Measurements from ENCODE around the gene TGFBR3. TPM values are rescaled to one million over a fixed set of nuclear protein-coding genes. Genes with fewer than 3 reads are reported as not detected.
A peak's percentile ranks its signal among the peaks of the same experiment; 100 is the strongest.

Gene TGFBR3
- total and polyA plus RNA-seq, 2 experiments from 2014 or later = 16.2 to 26.5 TPM

DNA sequence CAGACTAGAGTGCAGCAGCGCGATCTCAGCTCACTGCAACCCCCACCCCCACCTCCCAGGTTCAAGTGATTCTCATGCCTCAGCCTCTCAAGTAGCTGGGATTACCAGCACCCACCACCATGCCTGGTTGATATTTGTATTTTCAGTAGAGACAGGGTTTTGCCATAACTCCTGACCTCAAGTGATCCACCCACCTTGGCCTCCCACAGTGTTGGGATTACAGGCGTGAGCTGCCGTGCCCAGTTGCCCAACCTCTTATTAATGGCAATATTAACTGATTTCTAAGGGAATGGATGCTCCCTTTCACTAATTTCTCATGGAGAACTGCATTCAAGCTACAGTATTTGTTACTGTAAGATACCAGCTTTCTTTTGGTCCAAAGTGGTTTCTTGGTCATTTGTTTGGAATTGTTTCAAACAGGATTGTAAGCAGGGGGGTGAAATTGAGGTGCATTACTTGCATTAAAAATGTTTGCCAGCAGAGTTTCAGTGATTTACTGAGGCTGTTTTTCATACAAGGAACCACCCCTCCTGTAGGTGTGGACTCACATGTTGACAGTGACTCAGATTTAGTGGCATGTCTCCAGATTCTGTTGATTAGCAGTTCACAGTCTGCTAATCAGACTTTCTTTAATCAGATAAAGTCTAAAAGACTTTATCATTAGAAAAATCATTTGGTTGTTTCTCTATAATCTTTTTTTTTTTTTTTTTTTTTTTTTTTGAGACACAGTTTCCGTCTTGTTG lies 3.9 kb upstream of the TGFBR3 start:
- H3K9me3 ChIP-seq (ENCODE audit: low read depth) = no peaks in the 10 kb centered on the region
- TF ChIP-seq EZH2phosphoT487 (IDR thresholded peaks at IDR 0.05; ENCODE audit: insufficient read depth, low read depth) = no peak
- TF ChIP-seq EZH2 (IDR thresholded peaks at IDR 0.05; ENCODE audit: insufficient read depth, poor library complexity, severe bottlenecking) = no peak
- no peaks in the 10 kb centered on the region for H4K20me1 ChIP-seq (ENCODE audit: insufficient read depth)
- WGBS, 2 experiments (ENCODE audit: low coverage in 1 of 2, low lambda C conversion rate in 2 of 2, missing lambda C conversion rate in 2 of 2) = 62 to 63% methylated on average over 4 to 5 of the region's 5 CpGs
- peaks cover 38% of the 10 kb centered on the region for H3K4me1 ChIP-seq (ENCODE audit: insufficient read depth)
- no peak overlapping the region for H2AFZ ChIP-seq
- no peak overlapping the region for H3K27ac ChIP-seq
- peaks cover 35% of the 10 kb centered on the region for H3F3A ChIP-seq (ENCODE audit: insufficient read depth)
- no peaks in the 10 kb centered on the region for H3K36me3 ChIP-seq (ENCODE audit: low read depth)
- in situ Hi-C loops (cut with MboI) = no loop called here
- no peak overlapping the region for H3K4me3 ChIP-seq
- no peaks in the 10 kb centered on the region for H3K9me2 ChIP-seq (ENCODE audit: insufficient read depth)
- no peaks in the 10 kb centered on the region for H3K27me3 ChIP-seq (replicated peaks; ENCODE audit: insufficient read depth)
- H3K79me2 ChIP-seq (ENCODE audit: insufficient read depth) = peaks cover 4% of the 10 kb centered on the region
- no peak overlapping the region for H3K9ac ChIP-seq
- H3K4me2 ChIP-seq (ENCODE audit: unreplicated experiment) = peak overlapping the region; percentile 20
- DNase-seq = peak; percentile 52

GRCh38 chr1:91885213-91885715 lies 687 bp downstream of the TGFBR3 start:
- Histone ChIP-seq H3K79me2 (ENCODE audit: insufficient read depth) (peaks cover 49% of the 10 kb centered on the region), H3K4me3 (peak overlapping the region; percentile 96), H3K27ac (peak overlapping the region; percentile 76), H3K36me3 (ENCODE audit: low read depth) (no peaks in the 10 kb centered on the region), H3K9me3 (ENCODE audit: low read depth) (no peaks in the 10 kb centered on the region), H3K4me2 (ENCODE audit: unreplicated experiment) (peak overlapping the region; percentile 92), H3K9ac (peak overlapping the region; percentile 87), H3F3A (ENCODE audit: insufficient read depth) (peaks cover 15% of the 10 kb centered on the region), H3K4me1 (ENCODE audit: insufficient read depth) (peaks cover 27% of the 10 kb centered on the region), H4K20me1 (ENCODE audit: insufficient read depth) (no peaks in the 10 kb centered on the region), H3K9me2 (ENCODE audit: insufficient read depth) (no peaks in the 10 kb centered on the region), H2AFZ (peak overlapping the region; percentile 77), H3K27me3 (replicated peaks; ENCODE audit: insufficient read depth) (no peaks in the 10 kb centered on the region)
- peak; percentile 69 for DNase-seq
- 1 to 2% methylated on average over 38 to 39 of the region's 42 CpGs for WGBS, 2 experiments (ENCODE audit: low coverage in 1 of 2, low lambda C conversion rate in 2 of 2, missing lambda C conversion rate in 2 of 2)
- in situ Hi-C loops (cut with MboI) = no loop called here
- TF ChIP-seq EZH2 (IDR thresholded peaks at IDR 0.05; ENCODE audit: insufficient read depth, poor library complexity, severe bottlenecking) (no peak), EZH2phosphoT487 (IDR thresholded peaks at IDR 0.05; ENCODE audit: insufficient read depth, low read depth) (no peak)

DNA sequence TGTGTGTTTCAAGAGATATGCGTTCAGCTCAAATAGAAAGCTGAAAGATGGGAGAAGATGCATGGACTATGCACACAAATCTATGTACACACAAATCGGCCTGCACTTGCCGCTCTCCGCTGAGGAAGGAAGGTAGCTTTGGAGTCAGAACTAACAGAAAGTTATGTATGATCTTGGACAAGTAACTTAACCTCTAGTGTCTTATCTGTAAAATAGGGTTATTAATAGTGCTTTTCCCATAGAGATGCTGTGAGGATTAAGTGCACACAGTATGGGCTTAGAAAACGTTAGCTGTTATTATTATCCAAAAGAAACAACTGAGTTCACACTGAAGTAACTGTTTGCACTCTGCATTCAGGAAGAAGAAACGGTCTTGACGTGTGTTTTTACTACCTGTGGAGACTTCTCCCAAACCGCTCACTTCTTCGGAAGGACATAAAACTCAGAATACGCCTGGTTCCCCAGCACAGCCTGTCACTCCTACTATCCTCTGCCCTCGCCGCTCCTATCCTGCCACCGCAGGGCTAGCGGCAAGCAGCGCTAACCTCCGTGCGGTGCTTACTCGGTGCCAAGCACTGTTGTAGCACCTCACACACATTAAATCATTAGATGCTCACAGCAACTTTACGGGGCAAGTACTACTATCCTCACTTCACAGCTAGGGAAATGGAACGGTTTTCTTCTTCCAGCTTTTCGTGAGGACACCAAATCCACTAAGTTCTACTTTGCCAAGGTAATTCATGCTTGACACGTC lies 1.3 kb downstream of the TGFBR3 start:
- 2% methylated on average over 22 of the region's 22 CpGs for WGBS, 2 experiments (ENCODE audit: low coverage in 1 of 2, low lambda C conversion rate in 2 of 2, missing lambda C conversion rate in 2 of 2)
- H3K9ac ChIP-seq = peak overlapping the region; percentile 87
- DNase-seq = peak; percentile 64

DNA sequence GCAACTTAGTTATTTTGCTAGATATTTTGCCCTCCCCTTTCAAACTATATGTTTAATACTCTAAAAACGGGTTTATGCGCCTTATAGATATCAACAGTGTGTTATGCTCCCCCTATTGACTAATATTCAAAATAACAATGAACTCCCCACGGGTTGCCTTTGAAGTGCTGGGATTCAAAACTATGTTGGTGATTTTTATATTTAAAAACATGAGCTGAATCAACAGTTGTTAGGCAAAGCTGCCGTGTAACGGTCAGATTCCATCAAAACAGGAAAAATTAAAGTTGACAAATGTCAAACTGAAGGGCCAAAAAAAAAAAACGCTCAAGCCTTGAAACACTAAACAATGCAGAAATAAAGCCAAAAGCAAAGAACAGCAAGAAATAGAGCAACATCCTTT lies 2.5 kb downstream of the TGFBR3 start:
- Histone ChIP-seq H3K4me2 (ENCODE audit: unreplicated experiment) (peak overlapping the region; percentile 92), H3K9ac (peak overlapping the region; percentile 87), H3K9me2 (ENCODE audit: insufficient read depth) (no peaks in the 10 kb centered on the region), H3K9me3 (ENCODE audit: low read depth) (no peaks in the 10 kb centered on the region), H3K27ac (peak overlapping the region; percentile 13; the same call in 1 of the 2 replicates), H3K36me3 (ENCODE audit: low read depth) (no peaks in the 10 kb centered on the region), H3F3A (ENCODE audit: insufficient read depth) (0 out of 2 replicates have a peak, but pooled peaks cover 7% of the 10 kb centered on the region), H3K79me2 (ENCODE audit: insufficient read depth) (peaks cover 66% of the 10 kb centered on the region), H3K4me3 (peak overlapping the region; percentile 96), H4K20me1 (ENCODE audit: insufficient read depth) (no peaks in the 10 kb centered on the region), H3K27me3 (replicated peaks; ENCODE audit: insufficient read depth) (no peaks in the 10 kb centered on the region), H2AFZ (no peak overlapping the region; the same call in 1 of the 2 replicates), H3K4me1 (ENCODE audit: insufficient read depth) (peaks cover 24% of the 10 kb centered on the region)
- DNase-seq = peak; percentile 71
- in situ Hi-C loops (cut with MboI) = no loop called here
- WGBS, 2 experiments (ENCODE audit: low coverage in 1 of 2, low lambda C conversion rate in 2 of 2, missing lambda C conversion rate in 2 of 2) = 8 to 11% methylated on average over 6 of the region's 6 CpGs
- TF ChIP-seq EZH2 (IDR thresholded peaks at IDR 0.05; ENCODE audit: insufficient read depth, poor library complexity, severe bottlenecking) (no peak), EZH2phosphoT487 (IDR thresholded peaks at IDR 0.05; ENCODE audit: insufficient read depth, low read depth) (no peak)

More for the DNA sequence above, 1.3 kb downstream of the TGFBR3 start:
- Histone ChIP-seq H3K27me3 (replicated peaks; ENCODE audit: insufficient read depth) (no peaks in the 10 kb centered on the region), H3K4me1 (ENCODE audit: insufficient read depth) (peaks cover 27% of the 10 kb centered on the region), H3K4me2 (ENCODE audit: unreplicated experiment) (peak overlapping the region; percentile 92), H3K9me2 (ENCODE audit: insufficient read depth) (no peaks in the 10 kb centered on the region), H3K9me3 (ENCODE audit: low read depth) (no peaks in the 10 kb centered on the region), H3K79me2 (ENCODE audit: insufficient read depth) (peaks cover 55% of the 10 kb centered on the region), H3K27ac (peak overlapping the region; percentile 76), H2AFZ (peak overlapping the region; percentile 77), H4K20me1 (ENCODE audit: insufficient read depth) (no peaks in the 10 kb centered on the region), H3F3A (ENCODE audit: insufficient read depth) (peaks cover 11% of the 10 kb centered on the region), H3K36me3 (ENCODE audit: low read depth) (no peaks in the 10 kb centered on the region), H3K4me3 (peak overlapping the region; percentile 96)
- no peak for TF ChIP-seq EZH2phosphoT487 (IDR thresholded peaks at IDR 0.05; ENCODE audit: insufficient read depth, low read depth)
- in situ Hi-C loops (cut with MboI) = no loop called here

Measured in GM23248 (cell line).